GM12891 (cell line): ENCODE results near the gene EML6.
A peak's percentile ranks its signal among the peaks of the same experiment; 100 is the strongest.
"Not testable (repeated sequence)": the region's sequence is repeated elsewhere in the genome, so short reads cannot be mapped to it uniquely, and the experiment has no call there.

Experiments used
- DNase-seq: peaks from one replicate; pipeline ENCODE4 v3.0.0; 2011; ENCODE audit warnings: low spot score; ENCODE audit not compliant: insufficient read length
- FAIRE-seq: peaks from 2 replicates; lab custom pipeline; 2011; peaks lifted over from hg19 to GRCh38; lab: Jason Lieb, UNC
- PAX5 ChIP-seq: IDR thresholded peaks from 2 replicates; pipeline ENCODE4 v1.6.1; 2011; ENCODE audit warnings: low read length, moderate library complexity, mild to moderate bottlenecking; ENCODE audit not compliant: insufficient read depth, severe bottlenecking
- POLR2A ChIP-seq: IDR thresholded peaks from 2 replicates; pipeline ENCODE4 v1.6.1; 2011; ENCODE audit warnings: low read depth, low read length, control low read depth
- POLR2AphosphoS5 ChIP-seq: IDR thresholded peaks from 2 replicates; pipeline ENCODE4 v1.6.1; 2011; ENCODE audit warnings: low read depth, low read length, control low read depth
- POU2F2 ChIP-seq: IDR thresholded peaks from 2 replicates; pipeline ENCODE4 v1.6.1; 2011; ENCODE audit warnings: low read depth, mild to moderate bottlenecking, control low read depth, low read length, moderate library complexity
- SPI1 ChIP-seq: IDR thresholded peaks from 2 replicates; pipeline ENCODE4 v1.6.1; 2011; ENCODE audit warnings: low read depth, low read length, control low read depth
- TAF1 ChIP-seq: IDR thresholded peaks from 2 replicates; pipeline ENCODE4 v1.6.1; 2011; ENCODE audit warnings: low read depth, low read length, control low read depth

The EML6 gene

DNA sequence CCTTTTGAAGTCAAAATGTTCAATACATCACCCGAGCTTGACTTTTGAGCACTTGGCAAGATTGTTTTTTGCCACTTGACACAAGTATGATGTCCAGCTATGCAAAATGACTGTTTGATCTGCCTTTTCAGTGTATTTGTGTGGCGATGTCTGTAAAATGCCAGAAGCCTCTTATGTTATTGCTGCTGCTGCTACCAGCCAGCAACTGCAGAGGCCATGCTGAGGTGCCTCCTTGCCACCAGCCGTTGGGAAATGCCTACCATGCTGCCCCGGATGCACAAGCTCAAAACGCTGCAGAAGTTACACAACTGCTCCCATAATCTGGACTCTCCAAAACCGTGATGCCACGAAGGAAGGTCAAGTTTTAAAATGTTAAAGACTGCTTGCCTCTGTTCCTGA, 246.5 kb downstream of the EML6 start:
- DNase-seq (no peak), FAIRE-seq (no peak)
- TF ChIP-seq POU2F2 = no peak
- TF ChIP-seq SPI1 = no peak
- TF ChIP-seq POLR2AphosphoS5 = no peak
- TF ChIP-seq POLR2A = no peak; the same call in 1 of the 2 replicates

DNA sequence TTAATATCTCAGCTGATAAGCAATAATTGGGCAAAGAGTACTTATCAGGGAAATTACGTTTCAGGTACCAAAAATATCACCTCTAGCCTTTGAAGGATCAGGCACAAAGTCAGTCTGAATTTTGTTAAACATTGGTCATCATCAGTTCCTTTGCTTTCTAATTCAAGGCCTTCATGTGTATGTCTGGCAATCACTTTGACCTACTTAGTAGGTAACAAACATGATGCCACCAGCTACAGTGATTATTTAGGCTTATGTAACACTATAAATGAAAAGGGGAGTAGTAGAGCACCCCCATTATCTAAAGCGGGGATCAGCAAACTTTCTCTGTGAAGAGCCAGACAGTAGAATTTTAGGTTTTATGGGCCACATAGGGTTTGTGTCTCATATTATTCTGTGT, 251.7 kb downstream of the EML6 start:
- DNase-seq (no peak), FAIRE-seq (no peak)
- TF ChIP-seq POLR2A = no peak
- no peak for TF ChIP-seq PAX5
- TF ChIP-seq POU2F2 = no peak
- TF ChIP-seq TAF1 = no peak
- no peak for TF ChIP-seq POLR2AphosphoS5
- no peak for TF ChIP-seq SPI1

DNA sequence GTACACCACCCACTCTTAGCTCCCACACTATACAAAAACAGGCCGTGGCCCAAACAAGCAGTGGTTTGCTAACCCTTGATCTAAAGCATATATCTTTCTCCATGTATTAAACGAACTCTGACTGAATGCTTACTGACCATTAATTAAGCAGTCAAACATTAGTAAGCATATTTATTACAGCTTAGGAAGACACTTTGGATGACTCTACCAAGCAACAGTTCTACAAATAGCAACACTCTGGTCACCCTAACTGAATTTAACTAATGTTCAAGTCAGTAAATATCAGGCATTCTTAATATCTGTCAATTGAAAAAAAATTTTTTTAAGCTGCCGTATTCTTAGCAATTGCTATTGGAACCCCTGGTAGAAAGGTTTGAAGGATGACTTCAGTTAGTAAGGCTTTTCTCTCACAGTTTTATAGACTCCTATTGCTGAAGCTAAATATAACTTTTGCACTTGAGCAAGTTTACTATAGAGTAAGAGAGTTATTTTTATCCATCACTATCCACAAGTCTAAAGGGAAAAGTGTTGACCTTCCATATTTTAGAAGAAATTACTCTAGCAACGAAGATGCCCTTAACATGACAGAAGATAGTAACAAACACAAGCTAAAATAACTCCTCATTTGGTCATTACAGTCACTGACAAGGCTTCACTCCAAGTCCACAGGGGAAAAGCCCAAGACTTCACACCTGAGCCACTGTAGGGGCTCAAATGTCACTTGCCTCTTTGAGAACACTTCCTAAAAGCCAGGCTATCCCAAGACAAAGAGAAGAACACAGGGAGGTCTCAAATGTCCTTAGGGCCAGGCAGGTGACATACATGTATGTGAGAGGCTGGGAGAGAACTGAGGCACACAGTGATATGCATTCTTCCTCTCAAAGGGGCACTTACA, 252.4 kb downstream of the EML6 start:
- FAIRE-seq = peak; percentile 33
- no peak for DNase-seq
- TF ChIP-seq POU2F2 (no peak), POLR2AphosphoS5 (no peak)

DNA sequence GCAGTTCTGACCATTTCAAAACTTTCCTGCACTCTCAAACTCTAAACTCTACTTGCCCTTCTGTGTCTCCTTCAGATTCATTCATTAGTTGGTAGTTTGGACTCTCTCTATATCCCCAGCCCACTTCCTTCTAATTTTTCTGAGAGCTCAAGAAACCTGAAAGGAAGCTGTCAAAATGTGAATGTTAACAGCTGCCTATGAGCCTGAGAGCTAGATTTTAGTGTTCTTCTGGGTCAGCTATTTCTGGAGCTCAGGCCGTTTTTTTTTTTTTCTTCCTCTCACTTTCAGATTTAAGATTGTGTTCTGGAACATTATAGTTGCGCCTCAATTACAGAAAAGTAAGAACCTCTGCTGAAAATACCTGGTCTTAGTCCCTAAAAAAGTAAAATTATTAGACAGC, 253.7 kb downstream of the EML6 start:
- no peak for DNase-seq

DNA sequence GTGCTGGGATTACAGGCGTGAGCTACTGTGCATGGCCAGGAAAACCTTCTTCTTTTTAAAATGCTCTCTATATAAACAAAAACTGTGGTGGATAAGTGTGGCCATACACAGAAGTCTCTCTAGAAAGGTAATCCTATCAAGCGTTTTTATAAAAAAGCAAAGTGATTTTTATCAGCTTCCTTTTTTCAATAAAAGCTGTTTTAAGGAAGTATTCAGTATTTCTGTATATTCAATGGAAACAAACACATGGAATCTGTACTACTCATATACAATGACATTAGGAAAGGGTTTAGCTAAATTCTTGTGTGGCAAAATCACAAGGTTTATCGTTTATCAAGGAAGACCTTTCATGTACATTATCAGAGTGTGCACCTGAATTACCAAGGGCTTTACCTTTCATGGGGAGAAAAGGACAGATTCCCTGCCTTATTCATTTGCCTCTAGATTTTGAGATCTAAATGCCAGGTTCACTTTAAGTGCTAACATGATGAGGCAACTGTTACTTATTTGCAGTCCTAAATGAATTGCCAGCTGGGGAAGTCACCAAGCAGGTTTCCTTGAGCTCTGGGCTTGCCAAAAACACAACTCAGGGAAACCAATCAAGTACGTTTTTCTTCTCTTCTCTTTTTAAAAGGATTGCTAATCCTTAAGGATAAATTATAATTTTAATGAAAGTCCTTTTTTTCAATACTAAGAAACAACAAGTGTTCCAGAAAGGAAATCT, 256.0 kb downstream of the EML6 start:
- TF ChIP-seq TAF1 (no peak), POLR2A (no peak), SPI1 (no peak), POLR2AphosphoS5 (no peak), POU2F2 (no peak)
- FAIRE-seq (no peak), DNase-seq (no peak)

More for the DNA sequence above, 253.7 kb downstream of the EML6 start:
- no peak for FAIRE-seq
- no peak for TF ChIP-seq POLR2A
- TF ChIP-seq SPI1 = peak; percentile 60
- TF ChIP-seq POU2F2 = no peak
- no peak for TF ChIP-seq TAF1
- TF ChIP-seq POLR2AphosphoS5 = no peak
- no peak for TF ChIP-seq PAX5

DNA sequence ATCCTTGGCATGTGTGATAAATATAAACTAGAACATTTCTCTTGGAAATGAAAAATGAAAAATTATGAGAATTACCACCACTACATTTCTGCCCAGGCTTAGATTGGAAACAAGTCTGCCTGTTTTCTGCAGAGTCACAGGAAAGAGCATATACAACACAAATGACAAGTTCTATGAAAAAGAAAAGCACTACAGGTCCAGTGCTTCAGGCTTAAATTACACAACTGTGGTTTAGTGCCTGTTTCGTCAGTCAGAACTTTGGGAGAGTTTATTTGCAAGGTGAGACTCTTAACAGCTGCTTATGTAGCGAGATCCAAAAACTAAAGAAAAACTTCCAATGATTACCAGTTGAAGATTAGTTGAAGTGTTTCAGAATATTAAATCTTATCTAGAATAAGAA, 257.9 kb downstream of the EML6 start:
- no peak for FAIRE-seq
- TF ChIP-seq POU2F2 (no peak), TAF1 (no peak), POLR2AphosphoS5 (no peak)
- DNase-seq = no peak

DNA sequence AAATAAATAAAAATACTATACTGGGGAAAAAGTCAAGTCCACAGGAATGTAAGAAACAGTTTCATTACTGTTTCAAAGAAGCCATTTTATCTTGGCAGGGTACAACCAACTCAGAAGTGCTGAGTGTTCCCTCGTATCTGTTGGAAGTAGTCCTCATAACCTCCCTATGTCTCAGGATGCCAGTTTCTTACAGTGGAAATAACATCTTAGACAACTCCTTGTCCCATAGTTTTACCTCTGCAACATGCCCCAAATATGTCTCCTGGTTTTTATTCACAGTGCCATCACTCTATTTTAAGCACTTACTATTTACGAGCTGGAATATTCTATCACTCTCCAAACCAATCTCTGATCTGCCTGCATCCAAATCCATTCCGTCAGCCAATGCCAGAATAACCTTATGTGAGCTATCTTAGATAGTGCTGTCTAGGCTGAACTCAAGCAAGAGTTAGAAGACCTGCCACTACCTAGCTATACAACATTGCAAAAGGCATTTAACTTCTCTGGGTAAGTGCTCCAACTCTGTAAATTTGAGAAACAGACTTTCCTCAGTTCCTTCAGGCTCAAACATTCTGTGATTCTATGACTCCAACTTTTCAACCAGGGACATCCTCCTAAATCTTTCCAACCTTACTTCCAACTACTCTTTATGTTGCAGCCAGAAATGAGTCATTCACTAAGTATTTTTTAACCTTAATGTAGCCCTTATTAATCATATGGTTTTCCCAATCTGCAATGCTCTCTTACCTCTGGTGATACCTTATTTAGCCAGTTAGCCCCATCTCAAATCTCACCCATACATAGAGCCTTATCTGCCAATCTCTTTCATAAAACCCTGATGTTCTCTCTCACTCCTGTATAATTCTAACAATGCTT, 260.1 kb downstream of the EML6 start:
- FAIRE-seq (no peak), DNase-seq (no peak)
- no peak for TF ChIP-seq POLR2A
- no peak for TF ChIP-seq POLR2AphosphoS5
- TF ChIP-seq SPI1 = no peak
- TF ChIP-seq PAX5 = no peak
- no peak for TF ChIP-seq POU2F2
- no peak for TF ChIP-seq TAF1

DNA sequence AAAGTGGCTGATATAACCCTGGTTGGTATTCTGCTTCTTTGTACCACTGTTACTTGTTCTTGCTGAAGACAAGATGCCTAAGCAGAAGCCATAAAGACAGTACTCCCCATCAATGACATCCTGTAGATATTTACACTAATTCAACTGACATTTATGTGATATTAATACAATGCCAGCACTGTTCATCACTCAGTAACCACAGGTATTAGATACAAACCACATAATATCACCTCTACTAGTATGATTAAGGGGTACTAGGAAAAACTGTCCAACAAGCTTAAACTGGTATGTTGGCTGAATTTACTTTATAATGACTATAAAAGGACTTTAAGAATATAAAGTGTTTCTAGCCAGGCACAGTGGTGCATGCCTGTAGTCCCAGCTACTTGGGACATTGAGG, 261.0 kb downstream of the EML6 start:
- TF ChIP-seq POU2F2 = no peak
- no peak for TF ChIP-seq POLR2AphosphoS5
- no peak for TF ChIP-seq POLR2A
- TF ChIP-seq TAF1 = no peak
- no peak for TF ChIP-seq PAX5
- TF ChIP-seq SPI1 = no peak
- no peak for DNase-seq
- FAIRE-seq = peak; percentile 20

DNA sequence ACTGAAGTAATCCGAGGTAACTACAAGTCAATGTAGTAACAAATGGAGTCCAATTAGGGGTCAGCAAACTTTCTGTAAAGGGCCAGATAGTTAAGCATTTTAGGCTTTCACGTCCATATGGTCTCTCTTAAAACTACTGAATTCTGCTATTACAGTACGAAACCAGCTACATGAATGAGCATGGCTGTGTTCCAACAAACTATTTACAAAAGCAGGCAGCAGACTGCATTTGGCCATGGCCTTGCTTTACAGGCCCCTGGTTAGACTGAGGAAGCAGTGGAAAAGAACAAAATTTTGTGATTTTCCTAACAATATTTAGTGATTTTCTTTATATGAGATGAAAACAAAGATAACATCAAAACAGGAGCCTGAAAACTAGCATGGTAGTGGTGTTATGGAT, 262.8 kb downstream of the EML6 start:
- no peak for FAIRE-seq
- TF ChIP-seq POLR2A = no peak
- TF ChIP-seq PAX5 = no peak
- TF ChIP-seq SPI1 = no peak
- no peak for TF ChIP-seq POU2F2
- TF ChIP-seq TAF1 = no peak
- no peak for TF ChIP-seq POLR2AphosphoS5
- no peak for DNase-seq

DNA sequence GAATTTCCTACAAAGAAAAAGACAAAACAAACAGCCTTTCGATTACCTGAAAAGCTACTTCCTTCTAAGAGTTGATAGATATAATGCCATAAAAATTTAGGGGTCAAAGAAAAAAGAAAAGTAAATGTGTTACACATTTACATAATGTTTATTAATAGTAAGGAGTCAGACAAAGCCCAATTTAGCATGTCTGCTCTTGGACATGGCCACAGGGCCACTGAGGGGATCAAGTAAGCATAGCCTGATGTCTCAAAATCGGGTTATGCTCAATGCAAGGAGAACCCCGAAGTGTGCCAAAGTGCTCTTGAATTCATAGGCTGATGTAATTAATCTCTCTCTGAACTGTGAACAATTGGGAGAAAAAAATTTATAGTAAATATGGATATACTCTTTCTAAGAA, 265.1 kb downstream of the EML6 start:
- no peak for DNase-seq
- FAIRE-seq = no peak
- TF ChIP-seq POLR2AphosphoS5 (no peak), POLR2A (no peak), TAF1 (no peak), POU2F2 (no peak), PAX5 (no peak), SPI1 (no peak)

DNA sequence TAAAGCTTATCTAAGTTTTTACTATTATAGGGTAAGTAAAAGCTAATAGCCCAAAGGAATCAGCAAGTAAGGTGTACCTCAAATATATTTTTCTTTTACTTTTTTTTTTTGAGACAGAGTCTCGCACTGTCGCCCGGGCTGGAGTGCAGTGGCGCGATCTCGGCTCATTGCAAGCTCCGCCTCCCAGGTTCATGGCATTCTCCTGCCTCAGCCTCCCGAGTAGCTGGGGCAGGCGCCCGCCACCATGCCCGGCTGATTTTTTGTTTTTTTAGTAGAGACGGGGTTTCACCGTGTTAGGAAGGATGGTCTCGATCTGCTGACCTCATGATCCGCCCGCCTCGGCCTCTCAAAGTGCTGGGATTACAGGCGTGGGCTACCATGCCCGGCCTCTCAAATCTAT, 267.2 kb downstream of the EML6 start:
- not testable (repeated sequence) for FAIRE-seq, DNase-seq
